HCT116 (cell line): ENCODE results near the gene SIGLEC5. TPM values are rescaled to one million over a fixed set of nuclear protein-coding genes. Genes with fewer than 3 reads are reported as not detected.

Experiments
- ATAC-seq: fragments of 200-7000 bp; cut with Tn5 transposase; 2 replicates; pipeline ENCODE4 v1.9.1; 2020; ENCODE audit warnings: mild to moderate bottlenecking, moderate library complexity
- BruUV-seq: library from RNA; stranded (reverse); fragments of 400-500 nt; replicated peaks from 2 replicates; lab custom pipeline; 2021; lab: Mats Ljungman, UMichigan
- CTCF ChIA-PET: fragments of 300-600 bp; sonication (Branson Sonifier 250); formaldehyde crosslinking; loops from one replicate; lab custom pipeline; 2021; ENCODE audit warnings: antibody characterized with exemption; lab: Charles Lee
- POLR2A ChIA-PET: fragments of 300-600, 350-600 bp; sonication (Branson Sonifier 250); formaldehyde crosslinking; loops from one replicate; lab custom pipeline; 2021; ENCODE audit warnings: antibody characterized with exemption; lab: Charles Lee
- RAD21 ChIA-PET, 2 experiments: fragments of 300-600 bp; sonication (Branson Sonifier 250); formaldehyde crosslinking; loops; one replicate each; lab custom pipeline; 2023; ENCODE audit warnings: low total read pairs in 2 of 2; ENCODE audit not compliant: uncharacterized antibody in 2 of 2, unreplicated experiment in 2 of 2, low non-redundant PET in 1 of 2; lab: Charles Lee
- DNase-seq: peaks from one replicate; pipeline ENCODE4 v3.0.0-alpha.2; 2010; ENCODE audit warnings: low read depth, low spot score
- H2AFZ ChIP-seq: fragments of 200-600 bp; shearing (Covaris generic), sonication (generic); 2 replicates; pipeline ENCODE4 v1.6.1; 2017; ENCODE audit warnings: low read depth, mixed run types, mixed read lengths, antibody characterized with exemption, low read length; ENCODE audit not compliant: poor library complexity, severe bottlenecking
- H3K27ac ChIP-seq: 2 replicates; pipeline ENCODE4 v1.5.1; 2012; ENCODE audit warnings: low read depth, low read length
- H3K27me3 ChIP-seq: fragments of 200-600 bp; sonication (generic); 2 replicates; pipeline ENCODE4 v1.6.1; 2016; ENCODE audit warnings: mixed run types, low read length, mixed read lengths; ENCODE audit not compliant: insufficient read depth
- H3K36me3 ChIP-seq, 2 experiments: fragments of 200-500 bp in 1 of 2; fragments of 200-600 bp in 1 of 2; sonication (Bioruptor generic) in 1 of 2; sonication (generic) in 1 of 2; 2 replicates each; pipeline versions ENCODE4 v1.5.1 to v1.6.1; 2014 to 2016; ENCODE audit warnings: low read length in 2 of 2, inconsistent platforms in 1 of 2, mixed read lengths in 1 of 2, mixed run types in 1 of 2; ENCODE audit not compliant: insufficient read depth in 2 of 2, control insufficient read depth in 1 of 2
- H3K4me1 ChIP-seq, 2 experiments: fragments of 200-600 bp in 1 of 2; sonication (generic) in 1 of 2; 2 replicates each; pipeline versions ENCODE4 v1.5.1 to v1.6.1; 2012 to 2017; ENCODE audit warnings: low read length in 2 of 2, inconsistent platforms in 1 of 2, mild to moderate bottlenecking in 1 of 2, mixed read lengths in 1 of 2, mixed run types in 1 of 2, moderate library complexity in 1 of 2; ENCODE audit not compliant: insufficient read depth in 2 of 2, control insufficient read depth in 1 of 2
- H3K4me2 ChIP-seq: fragments of 200-600 bp; sonication (generic); 2 replicates; pipeline ENCODE4 v1.6.1; 2017; ENCODE audit warnings: mixed run types, low read length, mixed read lengths
- H3K4me3 ChIP-seq, 2 experiments: fragments of 200-600 bp in 1 of 2; sonication (generic) in 1 of 2; replicated peaks in 1 of 2; 2 replicates each; pipeline ENCODE4 v1.5.1; 2011 to 2016; ENCODE audit warnings: low read length in 2 of 2, control low read depth in 1 of 2, low read depth in 1 of 2, mild to moderate bottlenecking in 1 of 2, mixed read lengths in 1 of 2, mixed run types in 1 of 2
- H3K79me2 ChIP-seq: fragments of 200-600 bp; sonication (generic); 2 replicates; pipeline ENCODE4 v1.6.1; 2017; ENCODE audit warnings: mild to moderate bottlenecking, mixed run types, low read length, moderate library complexity, mixed read lengths; ENCODE audit not compliant: insufficient read depth
- H3K9ac ChIP-seq: fragments of 200-600 bp; sonication (generic); 2 replicates; pipeline ENCODE4 v1.6.1; 2016; ENCODE audit warnings: low read length, mixed read lengths
- H3K9me2 ChIP-seq: fragments of 200-600 bp; sonication (generic), shearing (Covaris generic); 2 replicates; pipeline ENCODE4 v1.6.1; 2017; ENCODE audit warnings: mixed run types, mild to moderate bottlenecking, moderate library complexity; ENCODE audit not compliant: insufficient read depth
- H3K9me3 ChIP-seq, 2 experiments: fragments of 200-500 bp in 1 of 2; fragments of 200-600 bp in 1 of 2; sonication (Bioruptor generic) in 1 of 2; sonication (generic) in 1 of 2; 2 replicates each; pipeline ENCODE4 v1.6.1; 2014 to 2017; ENCODE audit warnings: low read length in 2 of 2, mixed read lengths in 2 of 2, inconsistent platforms in 1 of 2, low read depth in 1 of 2, mild to moderate bottlenecking in 1 of 2, mixed run types in 1 of 2, moderate library complexity in 1 of 2; ENCODE audit not compliant: control insufficient read depth in 1 of 2, insufficient read depth in 1 of 2
- H4K20me1 ChIP-seq: fragments of 200-600 bp; sonication (generic), shearing (Covaris generic); 2 replicates; pipeline ENCODE4 v1.6.1; 2017; ENCODE audit warnings: mixed run types, mild to moderate bottlenecking, moderate library complexity; ENCODE audit not compliant: insufficient read depth
- ATF3 ChIP-seq: IDR thresholded peaks from 2 replicates; pipeline ENCODE4 v1.6.1; 2012
- CEBPB ChIP-seq: IDR thresholded peaks from 2 replicates; pipeline ENCODE4 v1.6.1; 2012; ENCODE audit warnings: low read depth
- EGR1 ChIP-seq: IDR thresholded peaks from 2 replicates; pipeline ENCODE4 v1.6.1; 2012; ENCODE audit warnings: low read depth
- ELF1 ChIP-seq: IDR thresholded peaks from 2 replicates; pipeline ENCODE4 v1.6.1; 2012; ENCODE audit warnings: low read depth, borderline replicate concordance
- EZH2phosphoT487 ChIP-seq: fragments of 200-600 bp; IDR thresholded peaks from 2 replicates; pipeline ENCODE4 v1.6.1; 2018; ENCODE audit warnings: antibody characterized with exemption, borderline replicate concordance
- POLR2A ChIP-seq: IDR thresholded peaks from 2 replicates; pipeline ENCODE4 v1.7.0; 2011; ENCODE audit warnings: borderline replicate concordance; ENCODE audit not compliant: insufficient read depth, insufficient read length; ENCODE audit errors: extremely low read depth
- RAD21 ChIP-seq: IDR thresholded peaks from 2 replicates; pipeline ENCODE4 v1.6.1; 2012; ENCODE audit warnings: low read depth, mild to moderate bottlenecking
- REST ChIP-seq: IDR thresholded peaks from 2 replicates; pipeline ENCODE4 v1.6.1; 2012; ENCODE audit warnings: low read depth
- SIN3A ChIP-seq: IDR thresholded peaks from 2 replicates; pipeline ENCODE4 v1.6.1; 2012; ENCODE audit warnings: low read depth
- TCF7L2 ChIP-seq: IDR thresholded peaks from 2 replicates; pipeline ENCODE4 v1.7.0; 2011; ENCODE audit warnings: borderline replicate concordance, inconsistent platforms; ENCODE audit not compliant: insufficient read depth, insufficient read length; ENCODE audit errors: extremely low read depth
- YY1 ChIP-seq: IDR thresholded peaks from 2 replicates; pipeline ENCODE4 v1.6.1; 2011; ENCODE audit warnings: low read length, low read depth, moderate library complexity, mild to moderate bottlenecking; ENCODE audit not compliant: insufficient replicate concordance; ENCODE audit errors: extremely low read depth
- ZFX ChIP-seq: fragments of 450-650 bp; IDR thresholded peaks from 2 replicates; pipeline ENCODE4 v1.6.1; 2017
- intact Hi-C: fragments of 100-400 bp; cut with micrococcal nuclease; formaldehyde crosslinking; loops from 2 replicates; pipeline ENCODE4 v1.10.0; 2022
- total RNA-seq: library from RNA; stranded (reverse); gene quantifications from one replicate; pipeline ENCODE4 v1.2.1, GENCODE V29; 2021; ENCODE audit not compliant: unreplicated experiment

The SIGLEC5 gene
- total RNA-seq, 1 experiment from 2014 or later: not detected

GRCh38 chr19:51595190-51596175 is 34.7 kb downstream of the SIGLEC5 start:
- no TSS peak for BruUV-seq
- RAD21 ChIA-PET: no interaction called here

More at GRCh38 chr19:51595190-51596175, 34.7 kb downstream of the SIGLEC5 start:
- Histone ChIP-seq H3K27ac (no peak overlapping the region), H3K4me2 (peak overlapping the region; percentile 72), H3K27me3 (no peaks in the 10 kb centered on the region), H3K36me3 (no peaks in the 10 kb centered on the region), H3K9me2 (no peaks in the 10 kb centered on the region), H3K9me3 (no peaks in the 10 kb centered on the region), H3K79me2 (no peaks in the 10 kb centered on the region), H3K4me1 (peaks cover 4 to 12% of the 10 kb centered on the region in 2 experiments; a peak in 2 of 4 replicates), H2AFZ (no peak overlapping the region), H4K20me1 (no peaks in the 10 kb centered on the region), H3K4me3 (peak overlapping the region; percentile 51 to 58; a peak in 3 of 4 replicates), H3K9ac (no peak overlapping the region)
- intact Hi-C loops: loop anchor here (2.0 kb wide), 1 partner anchor 25 kb away; the partner anchor contains the start of gene ZNF175
- TF ChIP-seq ELF1 (no peak), POLR2A (no peak), ZFX (no peak), SIN3A (no peak), ATF3 (no peak), EZH2phosphoT487 (no peak), YY1 (no peak), EGR1 (no peak), RAD21 (no peak), CEBPB (no peak), REST (no peak), TCF7L2 (no peak)
- ChIA-PET CTCF (interaction anchor here (1.2 kb wide), 1 partner anchor 62 kb away, joined by 5 read pairs; no protein-coding TSS in a partner anchor), POLR2A (interaction anchor here (1.7 kb wide), 1 partner anchor 24 kb away, joined by 6 read pairs; the partner anchor contains the start of gene ZNF175)
- ATAC-seq: no peak
- no peak for DNase-seq
